ENCODE data around the gene MAPKAP1. TPM values are rescaled to one million over a fixed set of nuclear protein-coding genes. Genes with fewer than 3 reads are reported as not detected.
A peak's percentile ranks its signal among the peaks of the same experiment; 100 is the strongest.

MAPKAP1 gene
- total and polyA plus RNA-seq, 2 of the 13 experiments (the other 11 are each of a cell fraction or from before 2014, with no cell fraction given) = 45.0 to 64.3 TPM

DNA sequence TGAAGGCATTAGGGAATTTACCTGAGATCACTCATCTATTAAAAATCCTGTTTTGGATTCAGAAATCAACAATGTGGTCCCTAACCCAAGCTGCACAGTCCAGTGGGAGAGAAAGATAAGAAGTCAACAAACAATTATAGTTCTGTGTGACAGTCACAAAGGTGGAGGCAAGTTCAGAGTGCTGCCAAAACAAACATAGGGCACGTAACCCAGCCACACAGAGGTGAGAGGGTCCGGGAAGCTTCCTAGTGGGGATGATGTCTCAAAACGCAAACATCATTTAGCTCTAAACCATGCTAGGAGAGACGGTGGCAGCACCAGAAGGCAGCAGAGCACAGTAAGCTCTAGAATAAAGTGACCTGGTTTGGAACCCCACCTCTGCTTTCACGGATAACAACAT lies 158.9 kb downstream of the MAPKAP1 start (continued):
- TF ChIP-seq CEBPG (CRISPR knock-in tag; IDR thresholded peaks at IDR 0.05) = peak; percentile 55
- peak; percentile 80 for TF ChIP-seq ERF (CRISPR knock-in tag; IDR thresholded peaks at IDR 0.05)
- peak; percentile 57; the same call in 1 of the 2 replicates for TF ChIP-seq CREM (IDR thresholded peaks at IDR 0.05)
- no peak for TF ChIP-seq CREM (CRISPR knock-in tag; IDR thresholded peaks at IDR 0.05)
- TF ChIP-seq ZNF337 (CRISPR knock-in tag; IDR thresholded peaks at IDR 0.05; ENCODE audit: borderline replicate concordance, low read depth) = no peak
- TF ChIP-seq, protein P1, sequence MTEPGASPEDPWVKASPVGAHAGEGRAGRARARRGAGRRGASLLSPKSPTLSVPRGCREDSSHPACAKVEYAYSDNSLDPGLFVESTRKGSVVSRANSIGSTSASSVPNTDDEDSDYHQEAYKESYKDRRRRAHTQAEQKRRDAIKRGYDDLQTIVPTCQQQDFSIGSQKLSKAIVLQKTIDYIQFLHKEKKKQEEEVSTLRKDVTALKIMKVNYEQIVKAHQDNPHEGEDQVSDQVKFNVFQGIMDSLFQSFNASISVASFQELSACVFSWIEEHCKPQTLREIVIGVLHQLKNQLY (CRISPR knock-in tag; IDR thresholded peaks at IDR 0.05) = peak; percentile 84; the same call in 1 of the 2 replicates
- no peak for TF ChIP-seq MXD4 (CRISPR knock-in tag; IDR thresholded peaks at IDR 0.05)
- TF ChIP-seq PHF20 (CRISPR knock-in tag; IDR thresholded peaks at IDR 0.05) = no peak
- TF ChIP-seq, protein P2, sequence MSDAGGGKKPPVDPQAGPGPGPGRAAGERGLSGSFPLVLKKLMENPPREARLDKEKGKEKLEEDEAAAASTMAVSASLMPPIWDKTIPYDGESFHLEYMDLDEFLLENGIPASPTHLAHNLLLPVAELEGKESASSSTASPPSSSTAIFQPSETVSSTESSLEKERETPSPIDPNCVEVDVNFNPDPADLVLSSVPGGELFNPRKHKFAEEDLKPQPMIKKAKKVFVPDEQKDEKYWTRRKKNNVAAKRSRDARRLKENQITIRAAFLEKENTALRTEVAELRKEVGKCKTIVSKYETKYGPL (CRISPR knock-in tag; IDR thresholded peaks at IDR 0.05) = no peak
- TF ChIP-seq ZNF761 (CRISPR knock-in tag; conservative IDR thresholded peaks at IDR 0.05) = no peak
- TF ChIP-seq, protein P3, sequence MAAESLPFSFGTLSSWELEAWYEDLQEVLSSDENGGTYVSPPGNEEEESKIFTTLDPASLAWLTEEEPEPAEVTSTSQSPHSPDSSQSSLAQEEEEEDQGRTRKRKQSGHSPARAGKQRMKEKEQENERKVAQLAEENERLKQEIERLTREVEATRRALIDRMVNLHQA (CRISPR knock-in tag; IDR thresholded peaks at IDR 0.05) = no peak
- TF ChIP-seq, protein P4, sequence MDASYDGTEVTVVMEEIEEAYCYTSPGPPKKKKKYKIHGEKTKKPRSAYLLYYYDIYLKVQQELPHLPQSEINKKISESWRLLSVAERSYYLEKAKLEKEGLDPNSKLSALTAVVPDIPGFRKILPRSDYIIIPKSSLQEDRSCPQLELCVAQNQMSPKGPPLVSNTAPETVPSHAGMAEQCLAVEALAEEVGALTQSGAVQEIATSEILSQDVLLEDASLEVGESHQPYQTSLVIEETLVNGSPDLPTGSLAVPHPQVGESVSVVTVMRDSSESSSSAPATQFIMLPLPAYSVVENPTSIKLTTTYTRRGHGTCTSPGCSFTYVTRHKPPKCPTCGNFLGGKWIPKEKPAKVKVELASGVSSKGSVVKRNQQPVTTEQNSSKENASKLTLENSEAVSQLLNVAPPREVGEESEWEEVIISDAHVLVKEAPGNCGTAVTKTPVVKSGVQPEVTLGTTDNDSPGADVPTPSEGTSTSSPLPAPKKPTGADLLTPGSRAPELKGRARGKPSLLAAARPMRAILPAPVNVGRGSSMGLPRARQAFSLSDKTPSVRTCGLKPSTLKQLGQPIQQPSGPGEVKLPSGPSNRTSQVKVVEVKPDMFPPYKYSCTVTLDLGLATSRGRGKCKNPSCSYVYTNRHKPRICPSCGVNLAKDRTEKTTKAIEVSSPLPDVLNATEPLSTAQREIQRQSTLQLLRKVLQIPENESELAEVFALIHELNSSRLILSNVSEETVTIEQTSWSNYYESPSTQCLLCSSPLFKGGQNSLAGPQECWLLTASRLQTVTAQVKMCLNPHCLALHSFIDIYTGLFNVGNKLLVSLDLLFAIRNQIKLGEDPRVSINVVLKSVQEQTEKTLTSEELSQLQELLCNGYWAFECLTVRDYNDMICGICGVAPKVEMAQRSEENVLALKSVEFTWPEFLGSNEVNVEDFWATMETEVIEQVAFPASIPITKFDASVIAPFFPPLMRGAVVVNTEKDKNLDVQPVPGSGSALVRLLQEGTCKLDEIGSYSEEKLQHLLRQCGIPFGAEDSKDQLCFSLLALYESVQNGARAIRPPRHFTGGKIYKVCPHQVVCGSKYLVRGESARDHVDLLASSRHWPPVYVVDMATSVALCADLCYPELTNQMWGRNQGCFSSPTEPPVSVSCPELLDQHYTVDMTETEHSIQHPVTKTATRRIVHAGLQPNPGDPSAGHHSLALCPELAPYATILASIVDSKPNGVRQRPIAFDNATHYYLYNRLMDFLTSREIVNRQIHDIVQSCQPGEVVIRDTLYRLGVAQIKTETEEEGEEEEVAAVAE (CRISPR knock-in tag; IDR thresholded peaks at IDR 0.05; ENCODE audit: borderline replicate concordance) = peak; percentile 31; the same call in 1 of the 2 replicates
- TF ChIP-seq ZNF260 (CRISPR knock-in tag; IDR thresholded peaks at IDR 0.05; ENCODE audit: borderline replicate concordance, low read depth) = no peak
- TF ChIP-seq, protein P5, sequence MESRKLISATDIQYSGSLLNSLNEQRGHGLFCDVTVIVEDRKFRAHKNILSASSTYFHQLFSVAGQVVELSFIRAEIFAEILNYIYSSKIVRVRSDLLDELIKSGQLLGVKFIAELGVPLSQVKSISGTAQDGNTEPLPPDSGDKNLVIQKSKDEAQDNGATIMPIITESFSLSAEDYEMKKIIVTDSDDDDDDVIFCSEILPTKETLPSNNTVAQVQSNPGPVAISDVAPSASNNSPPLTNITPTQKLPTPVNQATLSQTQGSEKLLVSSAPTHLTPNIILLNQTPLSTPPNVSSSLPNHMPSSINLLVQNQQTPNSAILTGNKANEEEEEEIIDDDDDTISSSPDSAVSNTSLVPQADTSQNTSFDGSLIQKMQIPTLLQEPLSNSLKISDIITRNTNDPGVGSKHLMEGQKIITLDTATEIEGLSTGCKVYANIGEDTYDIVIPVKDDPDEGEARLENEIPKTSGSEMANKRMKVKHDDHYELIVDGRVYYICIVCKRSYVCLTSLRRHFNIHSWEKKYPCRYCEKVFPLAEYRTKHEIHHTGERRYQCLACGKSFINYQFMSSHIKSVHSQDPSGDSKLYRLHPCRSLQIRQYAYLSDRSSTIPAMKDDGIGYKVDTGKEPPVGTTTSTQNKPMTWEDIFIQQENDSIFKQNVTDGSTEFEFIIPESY (CRISPR knock-in tag; IDR thresholded peaks at IDR 0.05) = no peak
- TF ChIP-seq, protein P6, sequence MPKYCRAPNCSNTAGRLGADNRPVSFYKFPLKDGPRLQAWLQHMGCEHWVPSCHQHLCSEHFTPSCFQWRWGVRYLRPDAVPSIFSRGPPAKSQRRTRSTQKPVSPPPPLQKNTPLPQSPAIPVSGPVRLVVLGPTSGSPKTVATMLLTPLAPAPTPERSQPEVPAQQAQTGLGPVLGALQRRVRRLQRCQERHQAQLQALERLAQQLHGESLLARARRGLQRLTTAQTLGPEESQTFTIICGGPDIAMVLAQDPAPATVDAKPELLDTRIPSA (CRISPR knock-in tag; IDR thresholded peaks at IDR 0.05; ENCODE audit: borderline replicate concordance) = no peak
- no peak for TF ChIP-seq HCFC1 (IDR thresholded peaks at IDR 0.05; ENCODE audit: low read depth, low read length)
- TF ChIP-seq, protein P7, sequence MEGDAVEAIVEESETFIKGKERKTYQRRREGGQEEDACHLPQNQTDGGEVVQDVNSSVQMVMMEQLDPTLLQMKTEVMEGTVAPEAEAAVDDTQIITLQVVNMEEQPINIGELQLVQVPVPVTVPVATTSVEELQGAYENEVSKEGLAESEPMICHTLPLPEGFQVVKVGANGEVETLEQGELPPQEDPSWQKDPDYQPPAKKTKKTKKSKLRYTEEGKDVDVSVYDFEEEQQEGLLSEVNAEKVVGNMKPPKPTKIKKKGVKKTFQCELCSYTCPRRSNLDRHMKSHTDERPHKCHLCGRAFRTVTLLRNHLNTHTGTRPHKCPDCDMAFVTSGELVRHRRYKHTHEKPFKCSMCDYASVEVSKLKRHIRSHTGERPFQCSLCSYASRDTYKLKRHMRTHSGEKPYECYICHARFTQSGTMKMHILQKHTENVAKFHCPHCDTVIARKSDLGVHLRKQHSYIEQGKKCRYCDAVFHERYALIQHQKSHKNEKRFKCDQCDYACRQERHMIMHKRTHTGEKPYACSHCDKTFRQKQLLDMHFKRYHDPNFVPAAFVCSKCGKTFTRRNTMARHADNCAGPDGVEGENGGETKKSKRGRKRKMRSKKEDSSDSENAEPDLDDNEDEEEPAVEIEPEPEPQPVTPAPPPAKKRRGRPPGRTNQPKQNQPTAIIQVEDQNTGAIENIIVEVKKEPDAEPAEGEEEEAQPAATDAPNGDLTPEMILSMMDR (CRISPR knock-in tag; IDR thresholded peaks at IDR 0.05) = no peak; the same call in 1 of the 2 replicates
- TF ChIP-seq TCF7L2 (IDR thresholded peaks at IDR 0.05; ENCODE audit: low read depth, low read length) = no peak
- TF ChIP-seq SP1 (IDR thresholded peaks at IDR 0.05) = no peak
- TF ChIP-seq SP1 (CRISPR knock-in tag; IDR thresholded peaks at IDR 0.05) = no peak
- no peak for TF ChIP-seq ZNF567 (CRISPR knock-in tag; IDR thresholded peaks at IDR 0.05; ENCODE audit: borderline replicate concordance)
- peak; percentile 93 for TF ChIP-seq RARA (CRISPR knock-in tag; IDR thresholded peaks at IDR 0.05)

Measured in HepG2 (cell line).